ENCODE measurements around the gene SPEF2.

- TF ChIP-seq CTCF (IDR thresholded peaks at IDR 0.05) (no peak), EP300 (IDR thresholded peaks at IDR 0.05) (no peak), SREBF2 (IDR thresholded peaks at IDR 0.05) (no peak), CBX8 (IDR thresholded peaks at IDR 0.05) (no peak), ELK1 (IDR thresholded peaks at IDR 0.05; ENCODE audit: low read depth, low read length) (no peak), POLR2A (IDR thresholded peaks at IDR 0.05; ENCODE audit: low read length) (no peak), EHMT2 (IDR thresholded peaks at IDR 0.05; ENCODE audit: low read depth) (no peak), USF2 (IDR thresholded peaks at IDR 0.05) (no peak), NPAS2 (CRISPR knock-in tag; IDR thresholded peaks at IDR 0.05; ENCODE audit: borderline replicate concordance) (no peak), RFX5 (IDR thresholded peaks at IDR 0.05) (no peak)
Observed at GRCh38 chr5:35794328-35794619, 176.6 kb downstream of the SPEF2 start.

Data from A549 (cell line).